GM12878 (cell line): ENCODE measurements around the gene DELE1. TPM values are rescaled to one million over a fixed set of nuclear protein-coding genes. Genes with fewer than 3 reads are reported as not detected.

ENCODE experiments used
- BHLHE40 ChIP-seq, 2 experiments: fragments of 450-650 bp in 1 of 2; IDR thresholded peaks; 2 replicates each; pipeline ENCODE4 v1.6.1; 2011 to 2017; ENCODE audit warnings: low read depth in 2 of 2, borderline replicate concordance in 1 of 2, improper control_type of control experiment in 1 of 2, low read length in 1 of 2, mild to moderate bottlenecking in 1 of 2
- BRCA1 ChIP-seq: IDR thresholded peaks from 2 replicates; pipeline ENCODE4 v1.6.1; 2011; ENCODE audit warnings: low read depth, low read length, improper control_type of control experiment
- CEBPB ChIP-seq, 2 experiments: fragments of 150-350 bp in 1 of 2; IDR thresholded peaks; 2 replicates each; pipeline ENCODE4 v1.6.1; 2012 to 2014; ENCODE audit warnings: low read depth in 2 of 2, low read length in 2 of 2, borderline replicate concordance in 1 of 2, inconsistent platforms in 1 of 2
- CREM ChIP-seq: IDR thresholded peaks from 2 replicates; pipeline ENCODE4 v1.6.1; 2014; ENCODE audit warnings: antibody characterized with exemption, low read depth
- EP300 ChIP-seq, 2 experiments: fragments of 150-350 bp in 1 of 2; IDR thresholded peaks; 2 replicates each; pipeline ENCODE4 v1.6.1; 2011 to 2012; ENCODE audit warnings: low read depth in 2 of 2, low read length in 2 of 2, borderline replicate concordance in 1 of 2, improper control_type of control experiment in 1 of 2, inconsistent platforms in 1 of 2; ENCODE audit not compliant: control insufficient read depth in 1 of 2
- IKZF1 ChIP-seq: fragments of 450-650 bp; conservative IDR thresholded peaks from 2 replicates; pipeline ENCODE4 v1.6.1; 2017; ENCODE audit warnings: antibody characterized with exemption, mild to moderate bottlenecking
- KLF5 ChIP-seq: fragments of 450-650 bp; IDR thresholded peaks from 2 replicates; pipeline ENCODE4 v1.6.1; 2014; ENCODE audit warnings: mild to moderate bottlenecking; ENCODE audit not compliant: partially characterized antibody
- LARP7 ChIP-seq: fragments of 450-650 bp; IDR thresholded peaks from 2 replicates; pipeline ENCODE4 v1.6.1; 2017; ENCODE audit warnings: mild to moderate bottlenecking
- MAX ChIP-seq: IDR thresholded peaks from 2 replicates; pipeline ENCODE4 v1.6.1; 2012; ENCODE audit warnings: low read depth, low read length, improper control_type of control experiment
- MEF2A ChIP-seq: IDR thresholded peaks from 2 replicates; pipeline ENCODE4 v1.6.1; 2011; ENCODE audit warnings: low read depth, mild to moderate bottlenecking, low read length, moderate library complexity; ENCODE audit not compliant: insufficient read depth
- MYB ChIP-seq: fragments of 150-350 bp; IDR thresholded peaks from 2 replicates; pipeline ENCODE4 v1.6.1; 2014; ENCODE audit warnings: mild to moderate bottlenecking, low read depth, low read length, borderline replicate concordance
- NFYB ChIP-seq: IDR thresholded peaks from 2 replicates; pipeline ENCODE4 v1.6.1; 2011; ENCODE audit warnings: low read depth, mild to moderate bottlenecking, low read length, improper control_type of control experiment, moderate library complexity; ENCODE audit not compliant: insufficient read depth
- NR2C2 ChIP-seq: IDR thresholded peaks from 2 replicates; pipeline ENCODE4 v1.6.1; 2011; ENCODE audit warnings: borderline replicate concordance, low read depth; ENCODE audit not compliant: control insufficient read depth, insufficient read length
- NR2F1 ChIP-seq: fragments of 450-650 bp; conservative IDR thresholded peaks from 2 replicates; pipeline ENCODE4 v1.6.1; 2017; ENCODE audit warnings: mild to moderate bottlenecking
- PKNOX1 ChIP-seq: fragments of 450-650 bp; IDR thresholded peaks from 2 replicates; pipeline ENCODE4 v1.6.1; 2016; ENCODE audit warnings: mild to moderate bottlenecking
- PRDM15 ChIP-seq: fragments of 450-650 bp; formaldehyde crosslinking; IDR thresholded peaks from 2 replicates; pipeline ENCODE4 v1.4.0; 2020; ENCODE audit warnings: mild to moderate bottlenecking, moderate library complexity
- RB1 ChIP-seq: fragments of 450-650 bp; formaldehyde crosslinking; IDR thresholded peaks from 2 replicates; pipeline ENCODE4 v1.6.1; 2017; ENCODE audit warnings: mild to moderate bottlenecking, borderline replicate concordance
- RBBP5 ChIP-seq: fragments of 200-600 bp; sonication (generic); conservative IDR thresholded peaks from 2 replicates; pipeline ENCODE4 v1.6.1; 2016
- SKIL ChIP-seq: fragments of 450-650 bp; IDR thresholded peaks from 2 replicates; pipeline ENCODE4 v1.6.1; 2017; ENCODE audit warnings: mild to moderate bottlenecking, low read depth, inconsistent platforms; ENCODE audit not compliant: poor library complexity, severe bottlenecking
- SMAD1 ChIP-seq: fragments of 450-650 bp; IDR thresholded peaks from 2 replicates; pipeline ENCODE4 v1.6.1; 2018; ENCODE audit warnings: mild to moderate bottlenecking, low read depth; ENCODE audit not compliant: partially characterized antibody
- SRF ChIP-seq, 2 experiments: IDR thresholded peaks; 2 replicates each; pipeline ENCODE4 v1.6.1; 2011; ENCODE audit warnings: low read depth in 2 of 2, low read length in 2 of 2, mild to moderate bottlenecking in 1 of 2, moderate library complexity in 1 of 2
- TCF3 ChIP-seq: IDR thresholded peaks from 2 replicates; pipeline ENCODE4 v1.6.1; 2012; ENCODE audit warnings: low read depth, mild to moderate bottlenecking, low read length, borderline replicate concordance; ENCODE audit not compliant: insufficient read depth
- ZZZ3 ChIP-seq: IDR thresholded peaks from 2 replicates; pipeline ENCODE4 v1.6.1; 2011; ENCODE audit warnings: low read depth; ENCODE audit not compliant: control insufficient read depth, insufficient read length
- polyA plus RNA-seq, 11 experiments: library from polyadenylated mRNA; depleted of rRNA in 4 of 11; unstranded in 6 of 11; stranded (reverse) in 5 of 11; fragments of >200 nt; fragmentation: Nextera tagmentation in 4 of 11; fragmentation: Illumina TruSeq in 1 of 11; extraction: Ambion mirVana in 4 of 11; extraction: Trizol in 1 of 11; gene quantifications; 1 replicate in 1 of 11; 2 replicates in 10 of 11; pipeline versions ENCODE4 v1.2.1 to v1.2.3, GENCODE V29; 2011 to 2016; ENCODE audit warnings: inconsistent platforms in 2 of 11, missing spikeins in 2 of 11, low read depth in 1 of 11
- total RNA-seq, 4 experiments: library from RNA; depleted of rRNA in 3 of 4; stranded (reverse); fragments of >200 nt in 3 of 4; fragmentation: Illumina TruSeq in 1 of 4; extraction: Trizol in 1 of 4; gene quantifications; 2 replicates each; pipeline versions ENCODE4 v1.2.1 to v1.2.3, GENCODE V29; 2013 to 2021

The DELE1 gene
- total and polyA plus RNA-seq, 10 of the 15 experiments (the other 5 are each of a cell fraction or from before 2014, with no cell fraction given): 18.9 to 71.4 (median 47.6) TPM

- no peak for TF ChIP-seq PRDM15 (CRISPR knock-in tag)
- no peak for TF ChIP-seq ZZZ3
- 0 out of 2 replicates have a peak, but pooled peaks have one; percentile 21 for TF ChIP-seq MEF2A
- TF ChIP-seq LARP7: peak; percentile 84
- no peak for TF ChIP-seq MAX
- no peak for TF ChIP-seq NR2C2
- no peak for TF ChIP-seq CEBPB (IDR thresholded peaks at IDR 0.05; ENCODE audit: borderline replicate concordance in 1 of 2, low read depth in 2 of 2, low read length in 2 of 2)
- no peak for TF ChIP-seq BRCA1
- peak; percentile 94 for TF ChIP-seq PKNOX1
- TF ChIP-seq CREM: peak; percentile 43
- TF ChIP-seq RBBP5: no peak
- peak; percentile 15 for TF ChIP-seq SMAD1
- TF ChIP-seq TCF3: peak; percentile 21; the same call in 1 of the 2 replicates
- peak; percentile 52 to 78; a peak in 3 of 4 replicates for TF ChIP-seq BHLHE40 (IDR thresholded peaks at IDR 0.05; ENCODE audit: borderline replicate concordance in 1 of 2, low read depth in 2 of 2, low read length in 1 of 2)
- TF ChIP-seq RB1: peak; percentile 33; the same call in 1 of the 2 replicates
- TF ChIP-seq MYB: no peak
- no peak for TF ChIP-seq SKIL
- TF ChIP-seq NFYB: no peak
- peak; percentile 88 for TF ChIP-seq IKZF1
- TF ChIP-seq SRF (IDR thresholded peaks at IDR 0.05; ENCODE audit: low read depth in 2 of 2, low read length in 2 of 2): no peak
- TF ChIP-seq NR2F1: peak; percentile 65
- TF ChIP-seq KLF5: peak; percentile 64
- TF ChIP-seq EP300 (IDR thresholded peaks at IDR 0.05; ENCODE audit: borderline replicate concordance in 1 of 2, control insufficient read depth in 1 of 2, low read depth in 2 of 2, low read length in 2 of 2): no peak
These were observed 45.4 kb downstream of the DELE1 start, which contains the start of gene RNF14 (continued) for GRCh38 chr5:141968914-141969608.
